Muscle of arm (tissue), 14 donors: ENCODE results near the gene SPRING1. TPM values are rescaled to one million over a fixed set of nuclear protein-coding genes. Genes with fewer than 3 reads are reported as not detected.
A peak's percentile ranks its signal among the peaks of the same experiment; 100 is the strongest.
"Not testable (repeated sequence)": the region's sequence is repeated elsewhere in the genome, so short reads cannot be mapped to it uniquely, and the experiment has no call there.

Experiments used
- DNase-seq: peaks from one replicate; pipeline ENCODE4 v3.0.0-alpha.2; 2013
- long read RNA-seq, 11 donors: transcript quantifications; one replicate each; lab custom pipeline, GENCODE V29; 2026
- polyA plus RNA-seq, 12 donors: library from polyadenylated mRNA; unstranded; fragments of 120-200 nt; gene quantifications; one replicate each; pipeline ENCODE4 v1.2.1, GENCODE V29; 2013; ENCODE audit not compliant: insufficient read length in 12 of 12

SPRING1 gene
- polyA plus RNA-seq: 10 to 100 TPM in 9 of 12 donors, 1 to 10 TPM in 2, not detected in 1; 8.4 to 29.4 (median 13.5) TPM
- long read RNA-seq, donor 1, full-length matches to known transcripts: 16 of 16 reads
- long read RNA-seq, donor 1, partial matches to known transcripts: 0 of 16 reads
- long read RNA-seq, donor 1, other reads (novel, unspliced or antisense): 0 of 16 reads
- long read RNA-seq, donor 2, full-length matches to known transcripts: 4 of 4 reads
- long read RNA-seq, donor 2, partial matches to known transcripts: 0 of 4 reads
- long read RNA-seq, donor 2, other reads (novel, unspliced or antisense): 0 of 4 reads
- long read RNA-seq, donor 3, full-length matches to known transcripts: 4 of 4 reads
- long read RNA-seq, donor 3, partial matches to known transcripts: 0 of 4 reads
- long read RNA-seq, donor 3, other reads (novel, unspliced or antisense): 0 of 4 reads
- long read RNA-seq, donor 4, full-length matches to known transcripts: 4 of 4 reads
- long read RNA-seq, donor 4, partial matches to known transcripts: 0 of 4 reads
- long read RNA-seq, donor 4, other reads (novel, unspliced or antisense): 0 of 4 reads
- long read RNA-seq, donor 5: 0 reads
- long read RNA-seq, donor 6, full-length matches to known transcripts: 4 of 4 reads
- long read RNA-seq, donor 6, partial matches to known transcripts: 0 of 4 reads
- long read RNA-seq, donor 6, other reads (novel, unspliced or antisense): 0 of 4 reads
- long read RNA-seq, donor 7, full-length matches to known transcripts: 4 of 4 reads
- long read RNA-seq, donor 7, partial matches to known transcripts: 0 of 4 reads
- long read RNA-seq, donor 7, other reads (novel, unspliced or antisense): 0 of 4 reads
- long read RNA-seq, donor 8, full-length matches to known transcripts: 7 of 7 reads
- long read RNA-seq, donor 8, partial matches to known transcripts: 0 of 7 reads
- long read RNA-seq, donor 8, other reads (novel, unspliced or antisense): 0 of 7 reads
- long read RNA-seq, donor 9, full-length matches to known transcripts: 4 of 4 reads
- long read RNA-seq, donor 9, partial matches to known transcripts: 0 of 4 reads
- long read RNA-seq, donor 9, other reads (novel, unspliced or antisense): 0 of 4 reads
- long read RNA-seq, donor 10, full-length matches to known transcripts: 5 of 5 reads
- long read RNA-seq, donor 10, partial matches to known transcripts: 0 of 5 reads
- long read RNA-seq, donor 10, other reads (novel, unspliced or antisense): 0 of 5 reads
- long read RNA-seq, donor 11, full-length matches to known transcripts: 7 of 7 reads
- long read RNA-seq, donor 11, partial matches to known transcripts: 0 of 7 reads
- long read RNA-seq, donor 11, other reads (novel, unspliced or antisense): 0 of 7 reads

GRCh38 chr12:116737774-116738657 is at the start of gene SPRING1, which contains the start of gene RNFT2:
TSS of gene SPRING1 (minus strand) at chr12:116738069. CDS start at chr12:116737900, 169 bp downstream.
TSS of gene RNFT2 (plus strand) at chr12:116738315. CDS start at chr12:116740498, 2,183 bp downstream.
- peak; percentile 100 for DNase-seq

- DNase-seq: no peak
Measured at GRCh38 chr12:116784238-116784612, 46.4 kb upstream of the SPRING1 start.

GRCh38 chr12:116783525-116784237 is 45.8 kb upstream of the SPRING1 start:
- no peak for DNase-seq

- DNase-seq: no peak
Measured at GRCh38 chr12:116780942-116781341, 43.1 kb upstream of the SPRING1 start.

- DNase-seq: no peak
Measured at GRCh38 chr12:116779597-116779996, 41.7 kb upstream of the SPRING1 start.

GRCh38 chr12:116777245-116777644 is 39.4 kb upstream of the SPRING1 start:
- no peak for DNase-seq

- no peak for DNase-seq
Measured at GRCh38 chr12:116774020-116774419, 36.2 kb upstream of the SPRING1 start.

- DNase-seq: no peak
Measured at GRCh38 chr12:116773276-116773731, 35.4 kb upstream of the SPRING1 start.

GRCh38 chr12:116771651-116772050 is 33.8 kb upstream of the SPRING1 start:
- no peak for DNase-seq

GRCh38 chr12:116766746-116767145 is 28.9 kb upstream of the SPRING1 start:
- no peak for DNase-seq

GRCh38 chr12:116766285-116766684 is 28.4 kb upstream of the SPRING1 start:
- no peak for DNase-seq

- DNase-seq: no peak
Measured at GRCh38 chr12:116765271-116765670, 27.4 kb upstream of the SPRING1 start.

GRCh38 chr12:116761499-116761898 is 23.6 kb upstream of the SPRING1 start:
- DNase-seq: no peak

- no peak for DNase-seq
Measured at GRCh38 chr12:116760622-116761020, 22.8 kb upstream of the SPRING1 start.

GRCh38 chr12:116759783-116760621 is 22.1 kb upstream of the SPRING1 start:
- peak; percentile 41 for DNase-seq

GRCh38 chr12:116754783-116755182 is 16.9 kb upstream of the SPRING1 start:
- not testable (repeated sequence) for DNase-seq

- DNase-seq: not testable (repeated sequence)
Measured at GRCh38 chr12:116754097-116754496, 16.2 kb upstream of the SPRING1 start.

GRCh38 chr12:116750298-116750697 is 12.4 kb upstream of the SPRING1 start:
- DNase-seq: no peak

- no peak for DNase-seq
Measured at GRCh38 chr12:116749884-116750283, 12.0 kb upstream of the SPRING1 start.
